HPDE6-E6E7 (cell line): ENCODE measurements around the gene LHFPL6.

Experiments used
- DNase-seq: peaks from one replicate; pipeline ENCODE4 v3.0.0; 2011; ENCODE audit warnings: missing footprints; ENCODE audit errors: extremely low spot score

LHFPL6 gene

GRCh38 chr13:39512687-39513086, 90.3 kb downstream of the LHFPL6 start:
- no peak for DNase-seq

- DNase-seq: no peak
These were observed 92.7 kb downstream of the LHFPL6 start for GRCh38 chr13:39510316-39510695.

GRCh38 chr13:39509616-39510315, 93.2 kb downstream of the LHFPL6 start:
- DNase-seq: no peak

- peak; percentile 22 for DNase-seq
These were observed 96.2 kb downstream of the LHFPL6 start for GRCh38 chr13:39506559-39507390.

- no peak for DNase-seq
These were observed 97.8 kb downstream of the LHFPL6 start for GRCh38 chr13:39505151-39505550.

- DNase-seq: no peak
These were observed 99.9 kb downstream of the LHFPL6 start for GRCh38 chr13:39503048-39503447.

GRCh38 chr13:39501702-39502324, 101.2 kb downstream of the LHFPL6 start:
- no peak for DNase-seq

GRCh38 chr13:39499604-39500003, 103.4 kb downstream of the LHFPL6 start:
- no peak for DNase-seq

- no peak for DNase-seq
These were observed 104.4 kb downstream of the LHFPL6 start for GRCh38 chr13:39498471-39499114.

GRCh38 chr13:39496506-39496905, 106.5 kb downstream of the LHFPL6 start:
- DNase-seq: no peak

GRCh38 chr13:39494633-39495032, 108.4 kb downstream of the LHFPL6 start:
- DNase-seq: no peak

GRCh38 chr13:39494006-39494405, 109.0 kb downstream of the LHFPL6 start:
- no peak for DNase-seq

- DNase-seq: no peak
These were observed 112.9 kb downstream of the LHFPL6 start for GRCh38 chr13:39490136-39490535.

GRCh38 chr13:39486758-39487157, 116.2 kb downstream of the LHFPL6 start:
- no peak for DNase-seq

GRCh38 chr13:39485314-39485700, 117.7 kb downstream of the LHFPL6 start:
- no peak for DNase-seq

- no peak for DNase-seq
These were observed 118.3 kb downstream of the LHFPL6 start for GRCh38 chr13:39484506-39485313.

- DNase-seq: no peak
These were observed 119.7 kb downstream of the LHFPL6 start for GRCh38 chr13:39483326-39483725.

- no peak for DNase-seq
These were observed 121.5 kb downstream of the LHFPL6 start for GRCh38 chr13:39481491-39481890.

GRCh38 chr13:39474600-39474999, 128.4 kb downstream of the LHFPL6 start:
- DNase-seq: no peak

- DNase-seq: no peak
These were observed 133.3 kb downstream of the LHFPL6 start for GRCh38 chr13:39469676-39470075.

GRCh38 chr13:39468306-39468705, 134.7 kb downstream of the LHFPL6 start:
- DNase-seq: no peak
